Mesothelial cell of epicardium (in vitro differentiated cells): ENCODE data around the gene SIDT1. TPM values are rescaled to one million over a fixed set of nuclear protein-coding genes. Genes with fewer than 3 reads are reported as not detected.

Experiments
- DNase-seq, 2 experiments: peaks; one replicate each; pipeline ENCODE4 v3.0.0; 2021; ENCODE audit warnings: low spot score in 2 of 2; ENCODE audit not compliant: unreplicated experiment in 2 of 2
- H3K27ac Mint-ChIP-seq: 2 replicates; pipeline ENCODE4 v1.8.0; 2021; ENCODE audit warnings: mixed read lengths
- H3K27me3 Mint-ChIP-seq: 2 replicates; pipeline ENCODE4 v1.8.0; 2021; ENCODE audit warnings: low read depth, mixed read lengths
- H3K36me3 Mint-ChIP-seq: 2 replicates; pipeline ENCODE4 v1.8.0; 2021; ENCODE audit warnings: mixed read lengths
- H3K4me1 Mint-ChIP-seq: 2 replicates; pipeline ENCODE4 v1.8.0; 2021; ENCODE audit warnings: mixed read lengths
- H3K4me3 Mint-ChIP-seq: 2 replicates; pipeline ENCODE4 v1.8.0; 2021; ENCODE audit warnings: mild to moderate bottlenecking, moderate library complexity, mixed read lengths
- H3K9me3 Mint-ChIP-seq: 2 replicates; pipeline ENCODE4 v1.8.0; 2021; ENCODE audit warnings: mixed read lengths
- total RNA-seq: library from RNA; stranded (reverse); gene quantifications from 3 replicates; pipeline ENCODE4 v1.2.1, GENCODE V29; 2021
- TF ChIP-seq, protein P1 (sequence below): fragments of 200-600 bp; sonication (generic); IDR thresholded peaks from one replicate; pipeline ENCODE4 v1.5.0; 2021; ENCODE audit warnings: antibody characterized with exemption; ENCODE audit not compliant: unreplicated experiment

The SIDT1 gene
- total RNA-seq, 1 donor from 2014 or later = not detected

DNA sequence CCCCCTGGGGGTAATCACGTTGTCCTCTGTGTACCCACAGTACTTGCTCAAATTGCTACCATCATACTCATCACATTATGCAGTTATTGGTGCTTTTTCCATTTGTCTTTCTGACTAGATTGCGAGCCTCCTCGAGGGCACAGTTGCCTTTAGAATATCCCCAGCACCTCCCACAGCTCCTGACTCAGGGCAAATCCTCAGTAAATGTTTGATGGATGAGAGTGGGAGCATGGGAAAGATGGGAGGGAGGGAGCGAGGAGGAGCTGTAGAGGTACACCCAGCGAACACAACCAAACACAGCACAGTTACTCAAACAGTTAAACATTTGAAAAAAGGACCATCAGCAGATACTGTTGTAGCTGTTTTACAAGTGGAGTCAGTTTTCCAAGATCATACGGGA lies 27.9 kb downstream of the SIDT1 start:
- Mint-ChIP-seq H3K9me3 (no peaks in the 10 kb centered on the region), H3K27me3 (peaks cover 29% of the 10 kb centered on the region), H3K4me3 (no peak overlapping the region), H3K36me3 (no peaks in the 10 kb centered on the region), H3K27ac (no peak overlapping the region), H3K4me1 (peaks cover 6% of the 10 kb centered on the region)
- no peak for DNase-seq
- TF ChIP-seq, protein P1, sequence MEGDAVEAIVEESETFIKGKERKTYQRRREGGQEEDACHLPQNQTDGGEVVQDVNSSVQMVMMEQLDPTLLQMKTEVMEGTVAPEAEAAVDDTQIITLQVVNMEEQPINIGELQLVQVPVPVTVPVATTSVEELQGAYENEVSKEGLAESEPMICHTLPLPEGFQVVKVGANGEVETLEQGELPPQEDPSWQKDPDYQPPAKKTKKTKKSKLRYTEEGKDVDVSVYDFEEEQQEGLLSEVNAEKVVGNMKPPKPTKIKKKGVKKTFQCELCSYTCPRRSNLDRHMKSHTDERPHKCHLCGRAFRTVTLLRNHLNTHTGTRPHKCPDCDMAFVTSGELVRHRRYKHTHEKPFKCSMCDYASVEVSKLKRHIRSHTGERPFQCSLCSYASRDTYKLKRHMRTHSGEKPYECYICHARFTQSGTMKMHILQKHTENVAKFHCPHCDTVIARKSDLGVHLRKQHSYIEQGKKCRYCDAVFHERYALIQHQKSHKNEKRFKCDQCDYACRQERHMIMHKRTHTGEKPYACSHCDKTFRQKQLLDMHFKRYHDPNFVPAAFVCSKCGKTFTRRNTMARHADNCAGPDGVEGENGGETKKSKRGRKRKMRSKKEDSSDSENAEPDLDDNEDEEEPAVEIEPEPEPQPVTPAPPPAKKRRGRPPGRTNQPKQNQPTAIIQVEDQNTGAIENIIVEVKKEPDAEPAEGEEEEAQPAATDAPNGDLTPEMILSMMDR = no peak

DNA sequence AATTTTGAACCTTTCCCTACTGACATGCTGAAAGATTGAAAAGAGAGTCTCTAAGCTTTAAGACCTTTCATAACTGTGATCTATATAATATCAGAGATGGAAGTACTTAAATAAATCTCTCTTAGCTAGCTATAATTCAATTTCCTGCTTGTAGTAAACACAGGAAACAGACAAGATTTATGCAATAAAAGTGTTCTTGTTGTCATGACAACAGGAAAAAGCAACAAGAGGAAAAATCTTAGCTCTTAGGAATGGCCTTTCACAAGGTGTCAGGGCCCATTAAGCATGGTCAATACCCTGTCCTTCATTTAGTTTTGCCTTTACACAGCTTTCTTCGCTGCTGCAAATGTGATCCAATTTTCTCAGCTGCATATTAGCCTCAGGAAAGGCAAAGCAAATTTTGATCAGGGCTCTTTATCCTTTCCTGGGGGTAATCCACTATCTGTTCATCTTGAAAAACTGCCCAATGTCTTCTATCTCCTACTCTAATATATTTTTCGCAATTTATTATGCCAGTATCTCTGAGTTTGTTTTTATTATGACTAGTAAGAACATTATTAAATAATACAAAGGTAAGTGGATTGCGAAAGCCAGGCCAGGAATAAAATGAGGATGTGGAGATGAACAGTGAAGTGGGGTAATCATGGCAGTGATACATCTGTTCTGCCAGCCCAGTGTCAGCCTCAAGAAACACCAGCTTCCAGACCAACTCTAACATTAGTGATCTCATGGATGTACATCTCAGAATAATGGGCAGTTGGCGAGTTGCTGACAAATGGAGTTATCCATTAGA lies 28.7 kb downstream of the SIDT1 start:
- Mint-ChIP-seq H3K36me3 (no peaks in the 10 kb centered on the region), H3K9me3 (no peaks in the 10 kb centered on the region), H3K27me3 (peaks cover 29% of the 10 kb centered on the region), H3K27ac (no peak overlapping the region), H3K4me1 (peaks cover 6% of the 10 kb centered on the region), H3K4me3 (no peak overlapping the region)
- no peak for DNase-seq
- TF ChIP-seq, protein P1 = no peak

DNA sequence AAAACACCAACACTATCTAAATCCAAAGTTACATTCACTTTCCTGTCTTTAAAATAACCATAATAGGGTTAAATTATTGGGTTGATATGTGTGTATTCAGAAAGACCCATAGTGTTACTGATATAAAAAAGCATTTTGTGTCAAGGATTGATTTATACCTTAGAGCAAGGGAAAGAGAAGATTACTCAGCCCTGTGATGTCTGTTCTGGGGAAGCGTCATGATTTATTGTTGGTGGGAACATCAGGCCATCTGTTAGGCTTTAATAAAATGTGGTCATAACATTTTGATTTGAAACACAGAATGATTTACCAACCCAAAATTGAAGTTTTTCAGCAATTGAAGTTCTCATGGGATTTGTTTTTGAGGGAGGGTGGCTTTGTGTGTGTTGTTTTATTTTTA lies 33.2 kb downstream of the SIDT1 start:
- Mint-ChIP-seq H3K36me3 (no peaks in the 10 kb centered on the region), H3K27me3 (peaks cover 39% of the 10 kb centered on the region), H3K27ac (no peak overlapping the region), H3K9me3 (no peaks in the 10 kb centered on the region), H3K4me1 (peaks cover 3% of the 10 kb centered on the region), H3K4me3 (no peak overlapping the region)
- TF ChIP-seq, protein P1 = no peak
- no peak for DNase-seq

DNA sequence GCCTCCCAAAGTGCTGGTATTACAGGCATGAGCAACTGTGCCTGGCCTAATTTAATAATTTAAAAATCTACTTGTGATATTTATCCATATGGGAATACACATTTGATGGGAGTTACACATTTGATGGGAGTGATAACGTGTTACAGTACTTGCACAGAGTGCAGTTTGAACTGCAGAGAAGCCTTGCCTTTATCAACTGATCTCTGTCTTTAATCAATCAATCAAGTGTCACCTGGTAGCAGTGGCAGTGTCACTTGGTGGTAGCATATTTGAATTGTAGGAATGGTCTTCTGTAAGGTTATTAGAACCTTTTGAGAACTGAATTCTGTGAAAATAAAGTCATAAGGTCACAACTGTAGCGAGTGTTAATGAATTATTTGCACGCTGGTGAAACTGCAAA lies 37.8 kb downstream of the SIDT1 start:
- Mint-ChIP-seq H3K9me3 (no peaks in the 10 kb centered on the region), H3K27ac (no peak overlapping the region), H3K4me3 (no peak overlapping the region), H3K4me1 (peaks cover 12% of the 10 kb centered on the region), H3K36me3 (no peaks in the 10 kb centered on the region), H3K27me3 (peaks cover 47% of the 10 kb centered on the region)
- TF ChIP-seq, protein P1 = no peak
- no peak for DNase-seq

DNA sequence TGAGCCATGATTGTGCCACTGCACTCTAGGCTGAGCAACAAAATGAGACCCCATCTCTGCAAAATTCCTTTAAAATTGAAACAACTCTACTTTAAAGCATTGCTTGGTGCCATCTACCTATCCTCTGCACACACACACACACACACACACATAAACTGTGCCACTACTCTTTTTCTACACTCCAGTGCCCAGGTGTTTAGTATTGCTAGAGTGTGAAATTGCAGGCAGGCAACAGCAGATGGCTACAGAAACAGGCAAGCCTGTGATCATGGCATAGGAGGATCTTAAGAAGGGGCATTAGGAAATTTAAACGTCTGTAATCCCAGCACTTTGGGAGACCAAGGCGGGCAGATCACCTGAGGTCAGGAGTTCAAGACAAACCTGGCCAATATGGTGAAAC lies 39.0 kb downstream of the SIDT1 start:
- Mint-ChIP-seq H3K27ac (no peak overlapping the region), H3K36me3 (no peaks in the 10 kb centered on the region), H3K4me3 (no peak overlapping the region), H3K4me1 (peaks cover 13% of the 10 kb centered on the region), H3K9me3 (no peaks in the 10 kb centered on the region), H3K27me3 (peaks cover 46% of the 10 kb centered on the region)
- TF ChIP-seq, protein P1 = no peak
- DNase-seq = no peak
